ENCODE measurements around the gene ZNF678.

- TF ChIP-seq POLR2A (IDR thresholded peaks at IDR 0.05): no peak
- no peak for TF ChIP-seq CTCF (IDR thresholded peaks at IDR 0.05)
These were observed 7.1 kb upstream of the ZNF678 start for GRCh38 chr1:227556288-227556687.
